ENCODE data around the gene INSYN2A. TPM values are rescaled to one million over a fixed set of nuclear protein-coding genes. Genes with fewer than 3 reads are reported as not detected.

The INSYN2A gene, protein sequence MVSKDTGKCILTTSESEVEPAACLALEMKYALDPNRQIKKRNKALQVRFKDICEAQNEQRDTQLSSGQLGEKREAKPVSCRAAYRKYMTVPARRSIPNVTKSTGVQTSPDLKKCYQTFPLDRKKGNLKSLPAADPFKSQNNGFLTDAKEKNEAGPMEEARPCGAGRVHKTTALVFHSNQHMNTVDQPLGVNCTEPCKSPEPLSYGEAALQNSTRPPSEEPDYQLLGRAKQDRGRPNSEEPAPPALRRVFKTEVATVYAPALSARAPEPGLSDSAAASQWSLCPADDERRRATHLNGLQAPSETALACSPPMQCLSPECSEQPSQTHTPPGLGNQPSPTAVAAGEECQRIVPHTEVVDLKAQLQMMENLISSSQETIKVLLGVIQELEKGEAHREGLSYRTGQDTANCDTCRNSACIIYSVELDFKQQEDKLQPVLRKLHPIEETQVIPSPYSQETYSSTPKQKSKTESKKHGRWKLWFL
- 7.8 TPM for total RNA-seq

DNA sequence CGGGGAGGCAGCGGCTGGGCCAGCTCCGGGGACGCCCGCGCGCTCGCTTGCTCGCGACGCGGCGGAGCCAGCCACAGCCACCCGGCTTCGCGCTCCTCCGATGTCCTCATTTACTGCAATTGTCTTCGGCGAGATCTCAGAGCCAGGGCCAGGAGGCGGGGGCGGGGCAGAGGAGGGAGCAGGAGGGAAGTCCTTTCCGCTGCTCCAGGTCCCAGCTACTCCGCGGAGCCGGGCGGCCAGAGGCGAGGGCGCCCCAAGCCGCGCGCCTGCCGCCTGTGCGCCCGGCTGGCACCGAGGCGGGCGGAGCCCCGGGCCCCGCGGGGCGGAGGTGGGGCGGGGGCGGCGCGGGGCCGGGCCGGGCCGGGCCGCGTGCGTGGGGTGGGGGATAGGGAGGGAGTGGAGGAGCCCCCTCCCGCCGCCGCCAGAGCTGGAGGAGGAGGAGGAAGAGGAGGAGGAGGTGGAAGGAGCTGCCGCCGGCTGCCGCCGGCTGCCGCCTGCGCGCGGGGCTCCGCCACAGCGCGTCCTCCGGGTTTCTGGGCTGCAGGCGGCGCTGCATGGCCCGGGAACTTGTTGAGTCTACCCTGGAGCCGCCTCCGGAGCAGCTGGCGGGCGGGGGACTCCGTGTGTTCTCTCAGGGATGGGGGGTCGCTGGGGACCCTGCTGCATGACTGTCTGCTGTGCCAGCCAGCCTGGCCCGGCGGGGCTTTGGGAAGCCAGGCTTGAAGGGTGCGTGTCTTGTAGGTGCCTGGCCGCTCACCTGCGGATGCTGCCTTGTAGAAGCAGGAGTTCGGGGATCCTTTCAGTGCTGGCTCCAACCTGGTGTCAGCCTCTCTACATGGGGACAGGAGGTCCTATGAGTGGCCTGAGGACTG is at the start of gene INSYN2A:
Gene INSYN2A (minus strand): TSS at position 310 of the 872 bp plus-strand sequence. CDS start 20,196 bp downstream, outside the sequence.
- peak; percentile 49 for DNase-seq

DNA sequence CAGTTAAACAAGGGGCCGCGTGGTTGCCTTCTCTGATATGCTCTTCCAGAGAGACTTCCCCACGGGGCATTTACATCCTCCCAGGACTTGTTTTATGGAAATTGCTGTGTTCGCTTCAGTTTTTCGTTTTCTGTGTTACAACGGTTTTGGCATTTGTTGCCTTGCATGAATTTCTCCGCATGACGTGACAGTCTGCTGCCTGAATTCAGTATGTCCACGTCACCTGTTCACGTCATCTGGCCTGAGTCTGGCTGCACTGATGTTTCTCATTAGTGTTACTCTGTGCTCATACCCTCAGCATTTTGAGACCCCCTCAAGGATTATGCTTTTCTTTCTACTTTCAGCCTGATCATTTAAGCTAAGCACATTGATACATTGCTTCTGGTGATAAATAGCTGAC is 49.1 kb upstream of the INSYN2A start:
- no peak for DNase-seq

DNA sequence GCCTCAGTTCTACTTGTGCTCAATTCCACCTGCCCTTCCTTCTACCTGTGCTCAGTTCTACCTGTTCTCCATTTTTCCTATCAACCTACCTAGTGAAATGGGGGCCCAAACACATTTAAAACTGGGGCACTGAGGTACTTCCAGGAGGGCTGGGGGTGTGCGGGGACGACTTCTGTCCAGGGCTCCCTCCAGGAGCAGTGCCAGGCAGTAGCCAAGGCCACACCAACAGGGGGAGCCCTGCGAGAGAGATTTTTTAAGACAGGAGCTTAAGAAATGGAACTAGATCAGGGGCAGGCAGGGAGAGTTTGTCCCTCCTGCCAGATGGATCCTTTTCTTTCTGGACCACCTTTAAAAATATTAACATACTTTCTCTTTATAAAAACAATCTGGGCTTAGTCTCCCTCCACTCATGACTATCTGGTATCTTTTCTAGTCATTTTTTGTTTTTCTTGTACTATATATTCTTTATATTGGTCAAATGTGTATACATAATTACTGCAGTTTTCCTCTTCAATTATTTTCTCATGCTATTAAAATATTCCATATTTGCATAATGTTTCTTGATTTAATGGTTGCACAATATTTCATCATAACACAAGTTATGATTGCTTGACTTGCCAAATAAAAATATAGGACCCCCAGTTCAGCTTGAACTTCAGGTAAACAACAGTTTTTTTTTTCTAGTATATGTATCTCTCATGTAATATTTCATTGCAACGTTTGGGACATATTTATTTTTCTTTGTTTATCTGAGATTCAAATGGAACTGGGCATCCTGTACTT is 47.3 kb upstream of the INSYN2A start:
- DNase-seq: no peak

DNA sequence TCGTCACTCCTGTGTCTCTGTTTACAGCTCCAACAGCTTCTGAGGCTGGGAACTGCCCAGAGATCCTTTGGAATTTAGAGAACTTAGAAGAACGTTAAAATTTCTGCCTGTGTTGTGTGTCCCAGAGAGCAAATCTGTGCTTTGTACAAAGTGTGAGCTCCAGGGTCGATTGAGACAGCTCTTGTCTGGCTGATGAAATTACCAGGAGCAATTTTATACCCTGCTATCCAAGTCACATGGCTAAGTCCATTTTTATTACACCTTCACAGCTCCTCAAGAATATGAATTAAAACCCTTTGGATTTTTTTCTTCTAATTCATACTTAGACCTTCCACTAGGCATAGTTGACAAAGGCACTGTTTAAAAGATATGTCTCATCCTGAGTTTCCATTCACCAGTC is 46.5 kb upstream of the INSYN2A start:
- DNase-seq: no peak

DNA sequence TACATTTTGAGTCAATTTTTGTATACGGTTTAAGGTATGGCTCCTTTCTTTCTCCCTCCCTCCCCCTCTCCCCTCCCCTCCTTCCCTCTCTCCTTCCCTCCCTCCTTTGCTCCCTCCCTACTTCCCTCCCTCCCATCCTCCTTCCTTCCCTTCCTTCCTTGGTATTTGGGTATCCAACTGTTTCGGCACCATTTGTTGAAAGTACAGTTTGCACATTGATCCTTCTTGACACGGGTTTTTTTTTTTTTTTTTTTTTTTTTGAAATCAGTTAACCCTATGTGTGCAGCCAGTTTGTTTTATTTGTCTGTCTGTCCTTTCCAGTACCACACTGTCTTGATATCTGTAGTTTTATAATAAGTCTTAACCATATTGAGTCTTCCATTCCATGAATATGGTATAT is 39.9 kb upstream of the INSYN2A start:
- DNase-seq: no peak

DNA sequence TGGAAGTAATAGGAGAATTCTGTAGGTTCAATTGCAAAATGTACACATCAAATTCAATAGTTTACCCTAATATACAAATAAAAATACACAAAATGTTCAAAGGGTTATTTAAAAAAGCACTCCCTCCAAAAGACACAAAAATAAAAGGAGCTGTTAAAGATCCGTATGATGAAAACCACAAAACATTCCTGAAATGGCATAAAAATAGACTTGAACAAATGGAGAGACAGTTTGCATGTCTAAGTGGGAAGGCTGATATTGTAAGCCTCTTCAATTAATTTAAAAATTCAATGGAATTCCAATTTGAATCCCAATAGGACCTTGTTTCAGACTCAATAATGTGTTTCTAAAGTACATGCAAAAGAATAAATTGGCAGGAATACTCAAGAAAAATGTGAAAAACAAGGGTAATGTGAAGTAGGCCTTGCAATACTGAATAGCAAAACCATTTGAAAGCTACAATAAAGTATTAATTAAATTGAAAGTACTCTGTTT is 38.0 kb upstream of the INSYN2A start:
- no peak for DNase-seq

DNA sequence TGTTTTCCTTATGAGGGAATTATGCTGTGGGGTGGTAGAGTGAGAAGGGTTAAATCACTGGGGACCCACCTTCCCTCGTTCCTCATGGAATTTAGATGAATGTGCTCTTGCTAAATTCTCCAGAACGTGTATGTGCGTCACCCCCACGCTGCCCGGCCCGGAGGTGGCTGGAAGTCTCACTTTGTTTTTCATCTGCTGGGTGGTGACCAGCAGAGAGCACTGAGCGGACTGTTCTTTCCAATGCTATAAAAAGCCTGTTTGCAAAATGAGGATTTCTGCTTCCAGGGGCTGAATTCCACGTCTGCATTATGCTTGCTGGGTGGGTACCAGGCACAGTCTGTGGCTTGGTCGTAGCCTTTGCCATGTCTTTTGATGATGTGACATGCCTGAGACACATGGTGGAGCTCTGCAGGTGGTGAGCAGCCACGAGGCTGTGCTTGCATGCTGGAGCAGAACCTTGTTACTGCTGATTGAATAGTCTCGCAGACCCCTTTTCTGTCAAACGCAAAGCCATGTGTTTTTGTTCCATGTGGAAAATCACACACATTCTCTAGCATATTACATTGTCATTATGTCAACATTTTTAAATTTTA is 31.9 kb upstream of the INSYN2A start:
- peak; percentile 36 for DNase-seq

DNA sequence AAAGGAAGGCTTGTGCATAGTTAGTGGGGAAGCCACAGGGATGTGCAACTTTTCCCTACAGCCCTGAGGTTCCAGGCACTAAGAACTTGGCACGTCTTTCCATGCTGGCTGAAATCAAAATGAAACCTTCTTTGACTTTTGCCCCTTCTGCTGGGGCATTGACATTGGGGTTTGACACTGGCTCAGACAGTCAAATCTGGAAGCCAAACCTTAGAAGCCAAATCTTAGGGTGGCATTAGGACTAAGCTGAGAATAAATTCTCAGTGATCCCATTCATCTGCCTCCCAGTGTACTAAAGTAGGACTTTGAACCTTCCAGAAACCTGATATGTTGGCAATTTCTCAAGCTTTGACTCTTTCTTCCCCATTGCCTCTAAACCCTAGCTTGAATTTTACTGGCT is 31.3 kb upstream of the INSYN2A start:
- DNase-seq: no peak

DNA sequence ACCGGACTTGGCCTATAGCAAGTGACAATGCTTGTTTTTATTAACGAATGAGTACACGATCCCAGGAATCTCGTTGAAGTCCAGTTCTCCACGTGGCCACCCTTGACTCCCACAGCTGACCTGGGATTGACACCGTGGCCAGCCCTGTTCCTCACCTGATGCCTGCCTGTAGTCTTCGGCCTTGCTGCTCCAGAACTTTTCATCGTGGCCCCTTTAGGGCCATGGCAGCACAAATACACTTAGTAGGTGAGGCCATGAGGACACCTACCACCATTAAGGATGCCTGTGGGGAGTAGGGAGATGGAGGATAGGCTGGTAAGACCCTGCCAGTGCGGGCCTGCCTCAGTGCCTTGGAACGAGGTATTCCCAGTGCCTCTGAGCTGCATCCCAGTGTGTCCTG is 30.6 kb upstream of the INSYN2A start:
- DNase-seq: no peak

DNA sequence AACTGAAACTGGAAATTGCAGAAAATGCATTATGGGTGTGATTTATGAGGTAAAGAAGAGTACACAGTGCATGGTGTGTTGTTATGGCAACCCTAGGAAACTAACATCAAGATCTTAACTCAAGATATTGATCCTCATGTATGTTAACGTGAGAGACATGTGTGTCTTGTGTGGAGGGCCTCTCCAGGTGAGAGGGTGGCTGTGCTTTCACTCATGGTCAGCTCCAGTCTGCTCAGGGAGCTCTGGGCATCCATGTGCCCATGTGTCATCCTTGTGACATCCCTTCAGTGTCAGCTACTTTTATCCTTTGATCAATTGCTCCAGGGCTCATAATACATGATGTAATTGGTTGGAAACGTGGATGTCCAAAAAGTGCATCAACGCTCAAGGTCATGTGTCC is 24.9 kb upstream of the INSYN2A start:
- no peak for DNase-seq

DNA sequence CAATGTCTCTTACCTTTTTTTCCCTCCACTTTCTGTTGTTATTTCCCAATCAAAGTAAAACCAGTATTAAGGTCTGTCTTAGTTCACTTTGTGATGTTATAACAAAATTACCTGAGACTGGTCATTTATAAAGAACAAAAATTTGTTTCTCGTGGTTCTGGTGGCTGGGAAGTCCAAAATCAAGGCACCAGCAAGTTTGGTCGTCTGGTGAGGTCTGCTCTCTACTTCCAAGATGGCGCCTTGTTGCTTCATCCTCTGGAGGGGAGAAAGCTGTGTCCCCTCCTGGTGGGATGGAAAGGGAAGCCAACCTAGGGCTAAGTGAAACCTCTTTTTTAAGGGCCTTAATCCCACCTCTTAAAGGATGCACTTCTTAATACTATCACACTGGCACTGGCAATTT is 22.3 kb upstream of the INSYN2A start:
- DNase-seq: no peak

DNA sequence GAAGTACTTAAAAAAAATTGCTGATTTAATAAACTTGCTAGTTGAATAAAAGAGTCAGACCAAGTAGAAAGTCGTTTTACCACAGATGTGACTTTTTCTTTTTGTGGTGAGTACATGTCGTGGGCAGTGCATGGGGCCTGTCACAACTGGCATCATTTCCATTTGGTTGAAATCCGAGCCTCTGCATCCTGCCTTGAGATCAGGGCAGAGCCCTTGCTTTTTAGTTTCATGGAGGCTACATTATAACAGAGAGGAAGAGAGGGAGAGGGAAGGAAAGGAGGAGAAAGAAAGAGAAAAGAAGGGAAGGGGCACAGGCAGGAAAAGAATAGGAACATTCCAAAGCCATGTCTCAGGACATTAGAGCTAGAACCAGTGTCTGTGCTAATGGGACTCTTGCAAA is 20.4 kb upstream of the INSYN2A start:
- DNase-seq: no peak

DNA sequence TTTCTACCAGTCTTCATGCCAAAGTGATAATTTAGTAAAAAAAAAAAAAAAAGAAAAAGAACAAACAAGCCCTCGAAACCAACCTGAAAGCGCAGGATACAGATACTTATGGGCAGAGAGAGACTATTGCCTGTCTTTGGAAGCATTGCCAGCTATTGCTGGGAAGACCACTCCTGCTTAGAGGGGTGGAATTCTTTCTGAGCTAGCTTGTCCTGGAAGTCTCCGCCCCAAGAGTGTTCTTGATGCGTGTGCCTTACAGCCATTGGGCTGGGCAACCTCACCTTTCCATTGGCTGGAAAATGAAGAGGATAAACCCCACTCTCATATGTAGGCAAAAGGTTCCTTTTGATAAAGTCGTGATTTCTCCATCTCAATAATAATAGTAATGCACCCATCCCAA is 19.9 kb upstream of the INSYN2A start:
- no peak for DNase-seq

DNA sequence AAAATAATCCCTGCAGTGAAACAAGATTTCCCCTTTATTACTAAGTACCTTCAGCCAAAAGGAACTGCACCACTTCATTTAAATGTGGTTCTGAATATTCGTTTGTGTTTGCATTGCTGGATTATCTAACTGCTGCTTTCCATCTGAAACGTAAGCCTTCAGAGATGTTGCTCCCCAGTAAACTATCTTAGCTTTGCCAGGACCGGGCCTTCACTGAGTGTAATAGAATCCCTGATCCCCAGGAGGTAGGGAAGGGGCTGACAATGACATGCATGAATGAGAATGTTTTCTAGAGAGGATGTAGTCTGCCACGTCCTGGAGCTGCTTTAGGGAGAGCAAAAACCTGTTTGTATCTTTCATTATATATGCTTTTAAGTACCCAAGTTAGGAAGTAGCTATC is 19.5 kb upstream of the INSYN2A start:
- DNase-seq: no peak

DNA sequence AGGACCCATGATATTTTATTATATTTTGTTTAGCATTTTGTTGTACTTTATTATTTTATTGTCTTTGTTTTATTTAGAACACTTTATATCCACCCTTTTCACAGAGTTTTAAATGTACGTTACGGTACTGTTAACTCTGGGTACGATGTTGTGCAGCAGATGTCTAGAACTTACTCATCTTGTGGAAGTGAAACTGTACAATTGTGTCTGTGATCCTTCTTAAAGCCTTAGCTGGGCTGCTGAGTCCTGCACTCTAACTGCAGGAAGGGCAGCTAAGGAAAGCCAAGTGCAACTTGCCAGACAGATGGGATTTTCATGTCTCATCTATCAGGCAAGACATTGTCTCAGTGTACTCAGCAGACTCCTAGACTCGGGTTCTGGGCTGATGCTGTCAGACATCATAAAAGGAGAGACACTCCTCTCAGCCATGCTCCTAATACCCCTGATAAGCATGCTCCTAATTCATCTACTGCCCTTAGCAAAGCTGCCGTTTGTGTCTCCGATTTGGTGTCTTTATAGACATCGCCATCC is 14.6 kb upstream of the INSYN2A start:
- no peak for DNase-seq

DNA sequence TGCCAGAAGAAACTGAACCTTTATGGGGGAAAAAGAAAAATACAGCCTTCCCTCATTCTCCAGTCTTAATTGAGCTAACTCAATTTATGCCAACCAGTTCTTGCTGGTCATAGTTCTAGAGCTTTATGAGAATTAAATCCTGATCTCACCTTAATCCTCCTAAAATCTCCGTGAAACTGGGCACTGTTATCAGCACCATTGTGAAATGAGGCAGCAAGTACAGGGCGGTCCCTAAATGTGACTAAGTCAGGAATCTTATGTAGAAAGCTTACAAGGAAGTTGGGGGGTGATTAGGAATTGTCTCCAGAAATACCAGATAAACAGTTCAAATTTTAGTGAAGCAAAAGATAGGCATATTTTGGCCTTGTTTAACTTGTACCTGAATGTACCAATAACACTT is 10.7 kb upstream of the INSYN2A start:
- no peak for DNase-seq

DNA sequence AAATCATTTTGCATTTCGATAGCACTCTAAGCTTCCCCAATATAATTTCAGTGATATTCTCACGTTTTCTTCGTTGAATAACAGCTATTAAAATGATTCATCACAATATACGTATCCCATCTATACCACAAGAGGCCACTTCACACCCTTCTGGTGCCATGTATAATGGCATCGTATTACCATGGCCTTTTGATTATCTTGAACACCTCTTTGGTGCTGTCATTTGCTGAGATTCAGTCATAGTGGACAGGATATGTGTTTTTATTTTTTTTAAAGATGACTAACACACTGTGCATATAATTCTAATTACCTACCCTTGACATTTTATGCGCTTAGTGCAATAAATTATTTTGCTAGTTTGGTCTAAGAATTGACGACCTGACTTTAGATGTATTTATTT is 6.7 kb upstream of the INSYN2A start:
- DNase-seq: no peak

DNA sequence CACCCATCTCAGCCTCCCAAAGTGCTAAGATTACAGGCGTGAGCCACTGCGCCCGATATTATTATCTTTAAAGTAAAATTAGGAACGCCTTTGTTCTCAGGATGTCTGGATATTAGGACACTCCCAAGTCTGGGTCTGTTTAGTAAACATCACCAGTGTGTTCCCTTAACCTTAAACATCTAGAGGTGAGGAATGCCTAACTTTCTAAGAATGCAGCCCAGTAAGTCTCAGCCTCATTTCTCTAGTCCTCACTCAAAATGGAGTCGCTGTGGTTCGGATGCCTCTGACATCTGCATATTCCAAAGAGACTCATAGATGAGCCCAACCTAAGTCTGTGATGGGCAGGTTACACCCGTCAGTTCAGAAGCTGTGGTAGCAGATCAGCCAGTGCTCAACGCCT is 4.3 kb upstream of the INSYN2A start:
- DNase-seq: no peak

DNA sequence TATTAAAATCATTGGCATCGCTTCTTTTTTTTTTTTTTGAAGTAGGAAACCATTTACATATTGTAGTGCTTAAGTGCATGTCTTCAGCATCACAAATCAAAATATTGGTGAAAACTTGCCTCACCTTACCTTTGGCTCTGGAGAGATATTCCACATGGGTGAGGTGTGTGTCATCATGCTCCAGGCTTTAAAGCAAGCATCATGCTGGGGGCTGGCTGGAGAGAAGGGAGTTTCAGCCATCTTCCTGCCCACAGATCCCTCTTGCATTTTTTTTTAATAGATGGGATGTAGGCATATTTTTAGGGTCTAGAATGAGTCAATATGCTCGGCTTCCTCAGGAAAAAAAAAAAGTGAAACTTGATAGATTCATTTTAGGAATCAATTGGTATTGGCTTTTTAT is 2.3 kb upstream of the INSYN2A start:
- DNase-seq: no peak

DNA sequence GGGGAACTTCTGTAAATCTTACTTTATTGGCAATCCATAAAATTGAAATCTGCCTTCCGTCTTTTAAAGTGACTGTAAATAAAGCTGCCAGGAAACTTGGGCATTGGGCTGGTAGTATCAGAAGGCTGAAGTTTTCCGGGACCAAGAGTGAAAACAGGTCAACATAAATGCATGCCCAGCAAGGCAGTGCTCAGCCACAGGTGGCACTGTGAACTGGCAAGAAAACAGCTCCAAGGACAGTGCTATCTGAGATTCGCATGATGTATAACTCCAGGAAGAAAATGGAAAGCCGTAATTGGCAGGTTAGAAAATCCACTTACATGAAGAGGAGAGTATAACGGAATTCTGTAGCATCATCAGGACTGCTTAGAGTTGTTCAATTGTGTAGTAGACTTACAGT is 1.9 kb upstream of the INSYN2A start:
- no peak for DNase-seq

DNA sequence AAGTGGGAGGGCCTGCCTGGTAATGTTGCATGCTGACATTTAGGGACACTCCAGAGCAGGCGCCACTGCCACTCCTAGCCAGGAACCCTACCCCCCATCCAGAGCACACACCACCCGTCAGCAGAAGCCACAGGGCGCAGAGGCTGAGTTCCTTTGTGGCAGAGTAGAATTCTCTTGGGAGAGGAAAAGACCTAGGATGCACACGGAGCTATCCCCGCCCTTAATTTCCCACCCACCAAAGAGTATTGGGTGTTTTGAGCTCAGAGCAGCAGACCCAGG is 702 bp upstream of the INSYN2A start:
- no peak for DNase-seq

Measured in occipital lobe (tissue), 2 donors.